ENCODE results near the gene DLG2.

DLG2 gene

DNA sequence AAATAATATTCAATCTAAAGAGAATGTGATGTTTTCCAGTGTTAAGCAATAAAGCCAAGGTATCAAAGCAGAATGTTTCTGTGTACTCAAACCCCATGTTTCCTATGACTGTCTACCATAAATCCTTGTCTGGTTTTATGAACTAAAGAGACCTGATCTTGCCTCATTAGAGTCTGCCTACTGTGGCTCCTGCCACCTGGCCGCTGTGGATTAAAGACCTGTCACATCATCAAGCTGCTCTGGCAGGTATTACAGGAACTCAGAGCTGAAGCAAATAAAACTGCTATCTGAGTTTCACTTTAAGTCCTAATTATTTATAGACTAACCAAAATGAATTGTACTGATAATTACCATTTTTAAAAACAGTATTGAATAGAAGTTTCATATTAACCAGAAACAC is 2133.2 kb downstream of the DLG2 start:
- TF ChIP-seq, protein P1, sequence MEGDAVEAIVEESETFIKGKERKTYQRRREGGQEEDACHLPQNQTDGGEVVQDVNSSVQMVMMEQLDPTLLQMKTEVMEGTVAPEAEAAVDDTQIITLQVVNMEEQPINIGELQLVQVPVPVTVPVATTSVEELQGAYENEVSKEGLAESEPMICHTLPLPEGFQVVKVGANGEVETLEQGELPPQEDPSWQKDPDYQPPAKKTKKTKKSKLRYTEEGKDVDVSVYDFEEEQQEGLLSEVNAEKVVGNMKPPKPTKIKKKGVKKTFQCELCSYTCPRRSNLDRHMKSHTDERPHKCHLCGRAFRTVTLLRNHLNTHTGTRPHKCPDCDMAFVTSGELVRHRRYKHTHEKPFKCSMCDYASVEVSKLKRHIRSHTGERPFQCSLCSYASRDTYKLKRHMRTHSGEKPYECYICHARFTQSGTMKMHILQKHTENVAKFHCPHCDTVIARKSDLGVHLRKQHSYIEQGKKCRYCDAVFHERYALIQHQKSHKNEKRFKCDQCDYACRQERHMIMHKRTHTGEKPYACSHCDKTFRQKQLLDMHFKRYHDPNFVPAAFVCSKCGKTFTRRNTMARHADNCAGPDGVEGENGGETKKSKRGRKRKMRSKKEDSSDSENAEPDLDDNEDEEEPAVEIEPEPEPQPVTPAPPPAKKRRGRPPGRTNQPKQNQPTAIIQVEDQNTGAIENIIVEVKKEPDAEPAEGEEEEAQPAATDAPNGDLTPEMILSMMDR (IDR thresholded peaks at IDR 0.05; ENCODE audit: low read depth, low read length), result no peak
- no peak overlapping the region for H3K4me3 ChIP-seq (replicated peaks in 1 of 2; ENCODE audit: low read depth in 2 of 2, low read length in 2 of 2)
- no peak for DNase-seq (ENCODE audit: low read depth in 2 of 2)

DNA sequence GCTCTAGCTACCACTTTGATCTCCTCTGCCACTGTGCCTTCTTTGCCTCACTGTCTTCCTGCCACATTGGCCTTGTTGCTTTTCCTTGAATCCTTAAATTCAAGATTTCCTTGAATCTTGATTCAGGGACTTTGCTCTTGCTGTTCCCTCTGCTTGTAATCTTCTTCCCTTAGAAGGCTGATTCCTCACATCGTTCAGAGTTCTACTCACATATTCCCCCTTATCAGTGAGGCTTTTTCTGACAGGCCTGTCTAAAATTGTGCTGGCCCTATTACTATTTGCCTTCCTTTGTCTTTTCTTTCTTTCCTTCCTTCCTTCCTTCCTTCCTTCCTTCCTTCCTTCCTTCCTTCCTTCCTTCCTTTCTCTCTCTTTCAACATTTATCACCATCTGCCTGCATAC is 2134.1 kb downstream of the DLG2 start:
- no peak overlapping the region for H3K4me3 ChIP-seq (replicated peaks in 1 of 2; ENCODE audit: low read depth in 2 of 2, low read length in 2 of 2)
- TF ChIP-seq, protein P1 (IDR thresholded peaks at IDR 0.05; ENCODE audit: low read depth, low read length), result no peak
- no peak for DNase-seq (ENCODE audit: low read depth in 2 of 2)

DNA sequence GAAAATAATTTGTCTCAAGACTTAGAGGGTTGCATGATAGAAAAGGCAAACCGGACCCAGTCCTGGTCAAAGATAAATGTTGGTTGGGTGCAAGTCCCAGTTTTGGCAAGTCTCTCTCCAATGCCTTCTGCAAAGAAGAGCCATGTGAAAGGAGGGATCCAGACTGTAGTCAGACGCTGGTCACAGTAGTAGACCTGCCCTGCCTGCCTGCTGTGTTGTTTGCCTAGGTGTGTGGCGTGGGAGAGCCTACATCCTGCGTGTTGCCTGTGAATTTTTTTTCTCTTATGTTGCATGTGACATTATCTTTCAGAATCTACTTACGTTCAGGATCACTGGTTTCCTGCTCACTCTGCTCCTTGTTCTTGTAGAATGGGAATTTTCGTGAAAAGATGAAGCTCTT is 2143.3 kb downstream of the DLG2 start:
- TF ChIP-seq, protein P1 (IDR thresholded peaks at IDR 0.05; ENCODE audit: low read depth, low read length), result no peak
- no peak overlapping the region for H3K4me3 ChIP-seq (replicated peaks in 1 of 2; ENCODE audit: low read depth in 2 of 2, low read length in 2 of 2)
- no peak for DNase-seq (ENCODE audit: low read depth in 2 of 2)

DNA sequence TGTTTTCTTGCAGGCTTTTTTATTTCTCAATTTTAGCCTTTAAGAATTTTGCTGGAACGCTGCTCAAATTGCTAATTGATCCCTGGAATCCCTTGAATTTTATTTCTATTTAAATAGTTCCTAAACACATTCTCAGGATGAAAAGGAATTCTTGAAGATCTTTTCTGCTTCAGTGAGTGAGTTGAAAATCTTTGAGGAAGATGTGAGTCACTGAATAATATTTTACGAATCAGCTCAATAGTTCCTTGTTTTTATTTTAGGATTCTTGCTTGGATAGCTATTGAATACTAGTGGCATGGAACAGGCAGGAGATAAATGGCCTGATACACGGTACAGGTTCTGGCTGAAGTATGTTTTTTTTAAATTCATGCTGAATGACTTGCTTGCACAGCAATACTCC is 2146.3 kb downstream of the DLG2 start:
- TF ChIP-seq, protein P1 (IDR thresholded peaks at IDR 0.05; ENCODE audit: low read depth, low read length), result no peak
- no peak for DNase-seq (ENCODE audit: low read depth in 2 of 2)
- no peak overlapping the region for H3K4me3 ChIP-seq (replicated peaks in 1 of 2; ENCODE audit: low read depth in 2 of 2, low read length in 2 of 2)

DNA sequence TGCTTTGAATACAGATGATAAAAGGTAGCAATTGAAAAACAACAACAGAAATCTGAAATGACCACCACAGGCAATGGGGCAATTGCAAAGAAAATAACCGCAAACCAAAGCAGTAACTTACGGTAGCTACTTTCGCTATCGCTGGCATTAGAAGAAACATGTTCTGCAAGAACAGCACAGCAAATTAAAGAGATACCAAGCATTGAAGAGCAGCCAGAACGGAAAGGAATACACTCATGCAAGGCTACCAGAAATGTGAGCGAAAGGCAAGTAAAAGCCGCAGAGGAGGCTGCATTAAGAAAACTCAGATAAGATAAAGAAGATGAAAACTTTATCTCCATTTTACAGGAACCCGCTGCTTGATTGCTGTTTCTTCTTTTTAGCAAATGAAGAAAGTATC is 2146.9 kb downstream of the DLG2 start:
- peak; percentile 1 to 8 for DNase-seq (ENCODE audit: low read depth in 2 of 2)
- H3K4me3 ChIP-seq (replicated peaks in 1 of 2; ENCODE audit: low read depth in 2 of 2, low read length in 2 of 2), result no peak overlapping the region
- TF ChIP-seq, protein P1 (IDR thresholded peaks at IDR 0.05; ENCODE audit: low read depth, low read length), result no peak

DNA sequence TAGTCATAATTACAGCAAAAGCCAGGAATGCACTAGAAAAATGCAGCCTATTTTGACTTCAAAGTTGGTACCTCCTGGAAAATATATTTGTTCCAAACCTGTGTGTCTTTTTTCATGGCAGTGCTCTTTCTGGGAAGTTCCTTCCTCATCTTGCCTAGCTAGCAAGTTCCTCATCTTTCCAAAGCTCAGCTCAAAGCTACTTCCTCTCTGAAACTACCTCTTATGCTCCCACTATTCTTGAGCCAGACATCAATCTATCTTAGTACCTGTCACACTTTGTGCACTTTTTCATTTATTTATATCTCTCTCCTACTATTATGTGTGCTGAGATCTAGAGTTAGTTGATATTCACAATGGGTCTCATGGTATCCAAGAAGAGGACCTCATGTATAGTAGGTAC is 2149.4 kb downstream of the DLG2 start:
- no peak overlapping the region for H3K4me3 ChIP-seq (replicated peaks in 1 of 2; ENCODE audit: low read depth in 2 of 2, low read length in 2 of 2)
- no peak for DNase-seq (ENCODE audit: low read depth in 2 of 2)
- TF ChIP-seq, protein P1 (IDR thresholded peaks at IDR 0.05; ENCODE audit: low read depth, low read length), result no peak

DNA sequence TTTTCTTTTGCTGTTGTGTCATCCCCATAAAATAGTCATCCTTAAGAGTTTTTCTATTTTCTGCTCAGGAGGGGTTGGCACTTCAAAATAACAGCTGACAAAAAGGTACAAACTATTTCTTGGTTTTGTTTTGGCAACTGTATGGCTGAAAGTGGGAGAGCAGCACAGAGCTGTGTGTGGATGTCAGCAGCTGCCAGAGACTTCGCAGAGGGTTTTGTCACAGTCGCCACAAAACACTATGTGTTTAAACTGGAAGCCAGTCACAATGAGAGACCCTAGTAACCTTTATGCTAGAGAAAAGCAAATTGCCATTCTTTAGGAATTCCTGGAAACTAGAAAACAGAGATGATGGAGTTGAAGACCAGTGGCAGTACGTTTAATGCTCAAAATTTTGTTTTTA is 2151.4 kb downstream of the DLG2 start:
- no peak overlapping the region for H3K4me3 ChIP-seq (replicated peaks in 1 of 2; ENCODE audit: low read depth in 2 of 2, low read length in 2 of 2)
- TF ChIP-seq, protein P1 (IDR thresholded peaks at IDR 0.05; ENCODE audit: low read depth, low read length), result no peak
- DNase-seq (ENCODE audit: low read depth in 2 of 2), result no peak
